ENCODE measurements around the gene MYL5. TPM values are rescaled to one million over a fixed set of nuclear protein-coding genes. Genes with fewer than 3 reads are reported as not detected.

MYL5 gene
- total and polyA plus RNA-seq, 2 of the 4 experiments (the other 2 are of a cell fraction) = 9.1 to 16.0 TPM

- H3K27me3 ChIP-seq (ENCODE audit: control insufficient read depth, insufficient read depth, low read length) = peaks cover 5% of the 10 kb centered on the region; the same call in 1 of the 2 replicates
- intact Hi-C loops (cut with micrococcal nuclease) (no loop called here), dilution Hi-C loops (cut with HindIII; ENCODE audit: low sequenced_read_pairs, unreplicated experiment) (no loop called here), in situ Hi-C loops (cut with MboI; ENCODE audit: low sequenced_read_pairs) (no loop called here)
- no peak overlapping the region for H3K27ac ChIP-seq (ENCODE audit: insufficient read depth, low read length)
- no peaks in the 10 kb centered on the region for H4K20me1 ChIP-seq (ENCODE audit: insufficient read depth, low read length)
- H2BK15ac ChIP-seq (ENCODE audit: low read depth, low read length) = no peak overlapping the region
- TF ChIP-seq SMC3 (IDR thresholded peaks at IDR 0.05; ENCODE audit: low read depth, low read length) (no peak), CHD1 (IDR thresholded peaks at IDR 0.05; ENCODE audit: low read depth, low read length) (no peak), NFE2L2 (IDR thresholded peaks at IDR 0.05; ENCODE audit: low read depth, low read length) (no peak), RAD21 (IDR thresholded peaks at IDR 0.05; ENCODE audit: low read length) (no peak), POLR2A (IDR thresholded peaks at IDR 0.05; ENCODE audit: low read depth, low read length) (no peak), MXI1 (IDR thresholded peaks at IDR 0.05; ENCODE audit: borderline replicate concordance, low read depth, low read length) (no peak), RFX5 (IDR thresholded peaks at IDR 0.05; ENCODE audit: low read depth, low read length) (no peak), CEBPB (IDR thresholded peaks at IDR 0.05; ENCODE audit: low read depth, low read length) (no peak), BHLHE40 (IDR thresholded peaks at IDR 0.05; ENCODE audit: low read depth, low read length) (no peak), CTCF (conservative IDR thresholded peaks at IDR 0.05; ENCODE audit: low read depth, low read length) (no peak), MAZ (IDR thresholded peaks at IDR 0.05; ENCODE audit: borderline replicate concordance, low read depth, low read length) (no peak), MAFK (IDR thresholded peaks at IDR 0.05; ENCODE audit: low read depth, low read length) (no peak), FOS (IDR thresholded peaks at IDR 0.05; ENCODE audit: low read depth, low read length) (no peak)
- TF ChIP-seq, protein P1, sequence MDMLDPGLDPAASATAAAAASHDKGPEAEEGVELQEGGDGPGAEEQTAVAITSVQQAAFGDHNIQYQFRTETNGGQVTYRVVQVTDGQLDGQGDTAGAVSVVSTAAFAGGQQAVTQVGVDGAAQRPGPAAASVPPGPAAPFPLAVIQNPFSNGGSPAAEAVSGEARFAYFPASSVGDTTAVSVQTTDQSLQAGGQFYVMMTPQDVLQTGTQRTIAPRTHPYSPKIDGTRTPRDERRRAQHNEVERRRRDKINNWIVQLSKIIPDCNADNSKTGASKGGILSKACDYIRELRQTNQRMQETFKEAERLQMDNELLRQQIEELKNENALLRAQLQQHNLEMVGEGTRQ (IDR thresholded peaks at IDR 0.05; ENCODE audit: low read depth, low read length) = no peak
- TF ChIP-seq, protein P2, sequence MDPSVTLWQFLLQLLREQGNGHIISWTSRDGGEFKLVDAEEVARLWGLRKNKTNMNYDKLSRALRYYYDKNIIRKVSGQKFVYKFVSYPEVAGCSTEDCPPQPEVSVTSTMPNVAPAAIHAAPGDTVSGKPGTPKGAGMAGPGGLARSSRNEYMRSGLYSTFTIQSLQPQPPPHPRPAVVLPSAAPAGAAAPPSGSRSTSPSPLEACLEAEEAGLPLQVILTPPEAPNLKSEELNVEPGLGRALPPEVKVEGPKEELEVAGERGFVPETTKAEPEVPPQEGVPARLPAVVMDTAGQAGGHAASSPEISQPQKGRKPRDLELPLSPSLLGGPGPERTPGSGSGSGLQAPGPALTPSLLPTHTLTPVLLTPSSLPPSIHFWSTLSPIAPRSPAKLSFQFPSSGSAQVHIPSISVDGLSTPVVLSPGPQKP (IDR thresholded peaks at IDR 0.05; ENCODE audit: borderline replicate concordance, low read depth, low read length) = no peak
- H2BK20ac ChIP-seq (ENCODE audit: low read depth, low read length) = no peak overlapping the region
- H3K4me1 ChIP-seq (ENCODE audit: control insufficient read depth, insufficient read depth, low read length) = no peaks in the 10 kb centered on the region
- no peak overlapping the region for H3K4me3 ChIP-seq (ENCODE audit: insufficient read depth, low read depth, low read length)
- DNase-seq (no peak), ATAC-seq (ENCODE audit: low read depth) (no peak)
- no peaks in the 10 kb centered on the region for H3K9me1 ChIP-seq (ENCODE audit: insufficient read depth, low read length)
- no peak overlapping the region for H2BK120ac ChIP-seq (ENCODE audit: low read depth, low read length)
- no peaks in the 10 kb centered on the region for H3K79me1 ChIP-seq (ENCODE audit: low read depth in 1 of 2, low read length in 2 of 2)
- ChIA-PET CTCF (no interaction called here), POLR2A (ENCODE audit: unreplicated experiment) (no interaction called here)
- no peak overlapping the region for H4K5ac ChIP-seq (ENCODE audit: low read depth, low read length)
- H3K9ac ChIP-seq (ENCODE audit: low read depth, low read length) = no peak overlapping the region
- no peak overlapping the region for H4K91ac ChIP-seq (ENCODE audit: insufficient read depth, low read depth, low read length)
- WGBS, 2 experiments (ENCODE audit: extremely low coverage in 2 of 2, insufficient read length in 1 of 2) = 67% methylated on average over 27 of the region's 32 CpGs; no CpG with 5 or more reads in 1 of the 2 experiments
- H4K8ac ChIP-seq (ENCODE audit: low read depth in 2 of 2, low read length in 2 of 2) = no peak overlapping the region
- no TSS peak for BruUV-seq (replicated peaks)
- H3K23ac ChIP-seq (ENCODE audit: low read depth, low read length) = no peak overlapping the region
- no peak overlapping the region for H2AK5ac ChIP-seq (ENCODE audit: low read depth, low read length)
- no peak overlapping the region for H3K14ac ChIP-seq (replicated peaks; ENCODE audit: low read depth, low read length)
- no peak overlapping the region for H2AK9ac ChIP-seq (replicated peaks; ENCODE audit: low read depth, low read length, poor library complexity)
- H3K4me2 ChIP-seq (ENCODE audit: low read depth, low read length) = no peak overlapping the region
- no peak overlapping the region for H2BK5ac ChIP-seq (ENCODE audit: low read depth, low read length, poor library complexity, severe bottlenecking)
- H2AFZ ChIP-seq (replicated peaks; ENCODE audit: low read length, poor library complexity) = no peak overlapping the region
- peaks cover 3% of the 10 kb centered on the region for H3K9me3 ChIP-seq (ENCODE audit: control insufficient read depth, insufficient read depth, low read length)
- H3K36me3 ChIP-seq (ENCODE audit: control insufficient read depth, insufficient read depth, low read length) = no peaks in the 10 kb centered on the region
- H3K56ac ChIP-seq (ENCODE audit: extremely low read depth, insufficient read depth, low read length) = no peak overlapping the region
- H3K18ac ChIP-seq (ENCODE audit: low read depth, low read length) = no peak overlapping the region
- H3K4ac ChIP-seq (ENCODE audit: low read depth, low read length) = no peak overlapping the region
Observed at GRCh38 chr4:646460-646859, 27.9 kb upstream of the MYL5 start.

Measured in IMR-90 (cell line).